Fibroblast of skin of scalp (primary cell): Measurements from ENCODE around the gene BLACAT1.

Source experiments
- DNase-seq: peaks from one replicate; pipeline ENCODE4 v3.0.0-alpha.2; 2013

The BLACAT1 gene

DNA sequence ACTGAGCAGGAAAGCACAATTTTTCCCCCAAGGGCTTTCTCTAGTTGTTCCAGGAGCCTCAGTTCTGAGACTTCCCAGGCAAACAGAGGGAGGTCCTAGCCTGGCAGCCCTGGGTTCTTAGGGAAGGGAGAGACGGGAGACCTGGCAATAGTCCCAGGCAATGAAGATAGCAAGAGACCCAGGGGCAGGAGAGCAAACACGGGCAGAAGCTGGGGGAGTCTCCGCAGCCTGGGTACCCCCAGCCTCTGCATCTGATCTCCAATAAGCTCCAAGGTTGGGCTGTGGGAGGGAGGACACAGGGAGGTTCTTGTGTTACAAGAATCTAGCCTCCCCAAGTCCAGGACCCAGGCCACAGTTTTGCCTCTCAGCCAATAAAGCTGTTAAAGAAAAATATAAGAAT, 2.4 kb downstream of the BLACAT1 start:
- no peak for DNase-seq

DNA sequence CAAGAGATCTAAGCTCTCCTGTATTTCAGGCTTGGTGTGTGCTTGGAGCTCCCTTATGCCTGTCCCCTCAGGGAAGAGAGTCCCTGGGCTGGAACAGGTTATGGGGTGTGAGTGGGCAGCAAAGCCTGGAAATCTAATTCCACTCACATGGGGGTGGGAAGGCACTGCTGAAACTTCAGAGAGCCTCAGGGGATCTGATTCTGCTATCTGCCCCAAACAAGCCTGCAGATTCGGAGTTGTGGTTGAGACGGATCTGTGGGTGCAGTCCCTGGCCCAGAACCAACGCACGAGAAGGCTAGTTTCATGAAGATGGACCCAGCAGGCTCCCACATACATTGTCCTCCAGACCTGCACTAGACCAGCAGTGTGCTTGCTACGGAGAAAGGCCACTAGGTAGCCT, 2.9 kb downstream of the BLACAT1 start:
- no peak for DNase-seq

DNA sequence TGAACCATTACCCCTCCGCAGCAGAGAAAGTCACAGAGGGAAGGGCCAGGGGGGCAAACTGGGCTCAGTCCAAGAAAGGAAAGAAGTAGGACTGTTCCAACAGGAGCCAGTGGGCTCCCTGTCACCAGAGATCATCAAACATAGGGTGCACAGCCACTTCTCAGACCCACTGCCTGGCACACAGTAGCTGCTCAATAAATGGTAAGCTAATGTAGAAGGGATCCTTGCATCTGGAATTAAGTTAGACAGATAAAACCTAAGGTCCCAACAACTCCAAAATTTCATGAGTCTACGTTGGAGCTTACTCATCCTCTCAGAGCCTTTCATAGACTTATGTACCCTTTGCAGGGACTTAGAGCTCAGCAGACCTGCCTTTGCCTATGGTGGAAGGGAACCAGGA, 3.5 kb downstream of the BLACAT1 start:
- no peak for DNase-seq

DNA sequence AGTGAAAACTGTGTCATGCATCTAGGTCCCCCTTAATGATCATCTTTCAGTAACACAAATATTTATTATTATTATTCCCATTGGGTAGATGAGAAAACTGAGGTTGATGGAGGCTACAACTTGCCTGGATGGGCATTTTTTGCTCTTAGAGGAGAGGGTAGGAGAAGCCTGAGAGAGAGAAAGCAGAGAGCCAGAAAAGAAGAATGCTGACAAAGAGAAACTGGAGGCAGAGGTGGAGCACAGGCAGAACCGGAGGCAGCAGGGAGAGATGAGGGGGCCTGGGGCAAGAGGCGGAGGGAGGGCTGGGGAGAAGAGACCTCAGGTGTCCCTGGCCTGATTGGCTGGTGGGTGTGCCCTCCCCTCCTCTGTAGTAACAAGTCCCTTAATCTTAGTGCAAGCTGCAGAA, 4.1 kb downstream of the BLACAT1 start:
- no peak for DNase-seq

DNA sequence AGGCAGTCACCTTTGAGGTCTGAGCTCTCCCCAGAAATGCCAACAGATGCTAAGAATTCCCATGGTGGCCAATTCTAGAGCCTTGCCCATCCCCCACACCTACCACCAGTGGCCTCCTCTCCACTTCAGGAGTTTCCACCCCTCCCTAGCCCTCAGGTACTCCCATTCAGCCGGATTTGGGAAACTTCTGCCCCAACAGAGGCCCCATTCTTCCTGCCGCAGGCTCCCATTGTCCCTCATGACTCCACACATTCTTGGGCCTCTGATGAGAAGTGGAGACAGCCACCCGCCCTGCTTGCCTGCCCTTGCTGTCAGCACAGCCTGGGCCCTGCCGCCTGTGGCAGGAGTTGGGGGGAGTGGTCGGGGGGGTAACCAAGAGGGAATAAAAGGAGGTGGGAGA, 4.6 kb downstream of the BLACAT1 start:
- DNase-seq: no peak

DNA sequence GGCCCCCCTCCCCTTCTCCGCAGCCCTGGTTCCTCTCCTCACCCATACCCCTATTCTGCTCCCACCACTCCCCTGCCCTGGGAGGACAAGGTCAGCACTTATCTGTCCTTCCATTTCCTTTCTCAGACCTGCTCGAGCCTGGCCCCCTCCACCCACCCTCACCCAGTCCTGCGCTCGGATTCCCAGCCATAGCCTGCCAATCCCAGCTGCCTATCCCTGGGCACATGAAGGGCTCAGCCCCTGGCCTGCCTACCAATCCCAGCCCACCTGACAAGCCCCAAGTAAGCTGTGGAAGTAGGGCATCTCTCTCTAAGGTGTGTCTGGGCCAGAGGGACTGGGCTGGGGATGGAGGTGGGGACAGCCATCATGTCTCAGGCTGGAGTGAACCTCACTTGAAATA, 5.4 kb downstream of the BLACAT1 start:
- DNase-seq: no peak

DNA sequence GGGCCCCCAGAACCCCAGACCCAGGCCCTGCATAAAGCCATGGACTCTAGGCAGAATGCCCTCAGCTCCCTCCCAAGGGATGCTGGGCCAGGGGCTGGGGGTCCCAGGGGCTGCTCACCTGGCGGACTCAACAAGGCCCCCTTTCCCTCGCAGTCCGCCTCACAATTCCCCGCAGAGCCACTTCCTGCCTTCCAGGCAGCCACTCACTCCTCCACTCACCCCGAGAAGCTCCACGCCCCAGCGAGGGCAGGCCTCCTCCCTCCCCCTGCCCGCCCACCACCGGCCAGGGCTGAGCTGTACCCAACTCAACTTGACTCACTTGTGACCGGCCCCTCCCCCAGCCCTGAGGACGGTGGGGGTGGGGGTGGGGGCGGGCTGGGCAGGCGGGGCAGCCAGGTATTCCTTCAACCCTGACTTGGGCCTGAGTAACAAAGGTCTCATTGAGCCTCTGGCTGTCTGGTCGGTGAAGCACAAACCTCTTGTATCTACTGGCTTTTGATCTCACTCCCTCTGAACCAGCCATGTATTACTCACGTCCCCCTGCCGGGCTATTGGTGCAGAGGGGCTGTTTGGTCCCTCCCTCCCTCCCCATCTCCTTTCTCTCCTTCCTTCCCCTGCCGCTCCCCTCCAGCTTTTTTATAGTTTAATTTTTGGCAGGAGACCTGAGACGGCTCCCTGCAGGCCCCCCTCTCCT, 5.9 kb downstream of the BLACAT1 start:
- peak; percentile 38 for DNase-seq

DNA sequence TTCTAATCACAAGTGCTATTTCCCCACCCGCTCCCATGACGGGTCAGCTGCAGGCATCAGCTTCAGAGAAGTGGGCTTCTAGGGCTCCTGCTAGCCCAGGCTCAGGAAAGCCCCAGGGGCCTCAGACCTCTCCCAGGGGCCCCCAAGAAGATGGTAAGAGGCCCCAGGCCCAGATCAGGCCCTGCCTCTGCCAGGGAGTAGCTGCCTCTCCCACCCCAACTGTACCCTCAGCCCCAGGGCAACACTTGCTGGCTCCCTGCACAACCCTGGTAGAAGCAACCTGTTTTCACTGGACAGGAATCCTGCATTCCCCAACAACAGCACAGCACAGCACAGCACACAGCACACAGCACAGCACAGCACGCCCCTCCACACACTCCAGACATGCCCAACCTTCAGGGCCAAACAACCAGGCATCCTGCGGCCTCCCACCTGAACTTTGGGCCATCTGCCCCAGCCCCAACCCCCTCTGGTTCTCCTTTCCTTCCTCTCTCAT, 6.5 kb downstream of the BLACAT1 start:
- DNase-seq: no peak

DNA sequence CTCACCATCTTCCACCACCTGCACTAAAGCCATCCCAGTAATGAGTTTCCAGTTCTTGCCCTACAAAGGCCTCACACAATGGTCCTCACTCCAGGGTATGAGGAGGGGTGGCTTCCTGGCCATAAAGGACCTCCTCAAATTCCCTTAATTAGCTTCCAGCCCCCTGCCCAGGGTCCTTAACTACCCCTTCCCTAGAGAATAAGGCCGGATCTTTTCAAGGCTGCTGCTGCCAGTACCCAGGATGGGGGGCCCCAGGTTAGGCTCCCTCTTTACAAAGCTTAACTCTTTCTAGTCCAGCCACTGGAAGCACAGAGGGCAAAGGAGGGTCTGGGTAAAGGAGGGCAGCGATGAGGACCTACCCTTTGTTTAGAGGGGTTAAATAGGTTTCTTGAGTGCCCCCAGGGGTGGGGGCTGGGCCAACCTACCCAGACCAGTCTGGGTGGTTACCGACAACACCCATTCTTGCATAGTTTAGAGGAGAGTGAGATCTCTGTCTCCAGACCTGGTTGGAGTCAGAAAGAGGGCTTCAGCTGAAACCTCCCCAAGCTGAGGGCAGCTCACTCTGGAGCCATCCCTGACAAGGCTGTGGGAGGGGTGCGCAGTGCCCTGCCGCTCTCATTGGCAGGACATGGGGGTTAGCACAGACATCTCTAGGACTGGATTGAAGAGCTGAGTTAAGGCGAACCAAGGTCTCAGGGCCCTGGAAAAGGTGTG, 7.1 kb downstream of the BLACAT1 start:
- no peak for DNase-seq

DNA sequence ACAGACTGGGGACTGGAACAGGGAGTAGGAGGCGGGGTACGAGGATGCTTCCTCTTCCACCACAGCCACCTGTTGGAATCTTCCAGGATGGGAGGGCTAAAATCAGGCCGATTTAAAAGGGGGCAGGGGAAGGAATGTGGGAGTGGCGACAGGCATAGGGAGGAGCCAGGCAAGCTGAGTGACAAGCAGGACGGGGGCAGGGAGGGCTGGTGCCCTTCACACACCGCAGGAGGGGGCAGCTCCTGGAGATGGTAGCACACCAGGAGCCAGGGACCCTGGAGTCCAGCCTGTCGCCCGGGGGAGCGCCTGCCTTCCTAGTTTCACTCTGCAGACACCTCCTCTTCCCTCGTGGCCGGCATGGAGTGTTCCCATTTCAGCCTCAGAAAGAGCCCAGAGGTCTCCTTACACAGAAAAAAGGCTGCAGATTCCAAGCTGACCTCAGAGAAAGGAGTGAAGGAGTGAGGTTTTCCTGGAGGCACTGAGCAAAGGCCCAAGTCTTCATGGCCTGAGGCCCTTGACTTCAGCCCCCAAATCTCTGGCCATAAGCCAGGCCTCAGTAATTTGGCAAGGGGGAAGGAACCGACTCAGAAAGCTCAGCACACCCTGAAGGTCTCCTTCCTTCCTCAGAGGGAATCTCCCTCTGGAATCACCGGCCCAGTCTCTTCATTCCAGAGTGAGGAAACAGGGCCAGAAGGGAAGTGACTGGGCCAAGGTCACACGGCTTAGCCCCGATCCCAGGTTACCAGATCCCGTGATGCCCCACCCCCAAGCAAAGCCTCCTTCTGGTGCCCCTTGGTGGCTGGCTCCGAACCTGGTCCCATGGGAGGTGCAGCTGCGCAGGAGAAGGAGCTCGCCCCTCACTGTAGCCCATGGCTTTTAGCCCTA, 8.1 kb downstream of the BLACAT1 start:
- no peak for DNase-seq

DNA sequence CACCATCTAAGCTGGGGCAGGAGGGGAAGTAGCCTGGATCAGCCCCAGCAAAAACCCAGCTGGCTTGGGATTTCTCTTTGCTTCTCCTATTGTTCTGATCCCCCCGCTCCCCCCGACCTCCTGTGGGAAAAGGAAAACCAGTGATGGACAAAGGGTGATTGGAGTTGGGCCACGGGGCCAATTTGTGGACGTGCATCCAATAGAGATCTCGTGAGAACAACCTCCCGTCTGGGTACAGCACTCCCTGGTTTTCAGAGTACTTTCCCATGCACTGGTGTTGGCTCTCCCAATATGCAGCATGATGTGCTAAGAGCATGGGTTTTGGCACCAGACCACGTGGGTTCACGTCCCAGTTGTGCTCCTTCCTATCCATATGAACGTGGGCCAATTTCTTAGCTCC, 9.0 kb downstream of the BLACAT1 start:
- no peak for DNase-seq

DNA sequence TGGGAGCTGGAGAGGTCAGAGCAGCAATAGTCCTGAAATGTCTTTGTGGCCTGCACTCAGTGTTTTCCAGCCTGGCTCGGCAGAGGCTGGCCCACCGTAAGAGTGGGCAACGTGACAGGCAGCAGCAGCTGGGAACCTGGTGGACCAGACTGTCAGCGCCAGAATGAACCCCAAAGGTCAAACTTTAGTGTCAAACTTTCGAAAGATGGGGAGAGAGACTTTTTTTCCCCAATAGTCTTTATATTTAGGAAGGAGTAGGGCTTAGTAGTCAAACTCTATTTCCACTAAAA, 10.3 kb downstream of the BLACAT1 start:
- no peak for DNase-seq

DNA sequence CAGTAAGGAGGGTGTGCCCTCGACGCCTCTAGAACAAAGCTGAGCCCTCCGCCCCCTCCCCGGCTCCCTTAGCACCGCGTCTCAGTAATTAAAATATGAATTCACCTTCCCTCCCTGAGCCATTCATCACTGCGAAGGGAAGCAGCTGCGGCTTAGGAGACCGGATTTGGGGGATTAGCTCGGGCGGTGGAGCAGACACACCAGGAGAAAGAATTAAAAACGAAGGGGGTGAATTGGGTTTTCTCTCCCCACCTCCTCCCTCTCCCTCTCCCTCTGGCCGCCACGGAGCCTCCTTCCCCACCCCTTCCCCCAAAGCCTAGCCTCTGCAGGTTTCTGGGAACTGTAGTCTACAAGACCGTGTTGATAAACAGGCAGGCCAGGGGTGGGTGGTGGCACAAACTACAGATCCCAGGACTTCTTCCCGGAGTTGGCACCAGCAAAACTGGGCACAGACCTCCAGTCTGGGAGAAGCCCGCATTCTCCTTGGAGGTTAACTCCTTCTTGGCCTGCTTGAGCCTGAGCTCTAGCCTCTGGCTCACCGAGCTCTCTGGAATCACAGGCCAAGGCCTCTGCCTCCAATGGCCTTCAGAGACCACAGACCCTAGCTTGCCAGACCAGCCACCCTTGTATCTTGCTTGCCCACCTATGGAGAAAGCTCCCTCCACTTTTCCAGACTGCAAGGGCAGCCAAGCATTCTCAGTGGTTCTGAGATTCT, 10.8 kb downstream of the BLACAT1 start:
- DNase-seq: no peak

DNA sequence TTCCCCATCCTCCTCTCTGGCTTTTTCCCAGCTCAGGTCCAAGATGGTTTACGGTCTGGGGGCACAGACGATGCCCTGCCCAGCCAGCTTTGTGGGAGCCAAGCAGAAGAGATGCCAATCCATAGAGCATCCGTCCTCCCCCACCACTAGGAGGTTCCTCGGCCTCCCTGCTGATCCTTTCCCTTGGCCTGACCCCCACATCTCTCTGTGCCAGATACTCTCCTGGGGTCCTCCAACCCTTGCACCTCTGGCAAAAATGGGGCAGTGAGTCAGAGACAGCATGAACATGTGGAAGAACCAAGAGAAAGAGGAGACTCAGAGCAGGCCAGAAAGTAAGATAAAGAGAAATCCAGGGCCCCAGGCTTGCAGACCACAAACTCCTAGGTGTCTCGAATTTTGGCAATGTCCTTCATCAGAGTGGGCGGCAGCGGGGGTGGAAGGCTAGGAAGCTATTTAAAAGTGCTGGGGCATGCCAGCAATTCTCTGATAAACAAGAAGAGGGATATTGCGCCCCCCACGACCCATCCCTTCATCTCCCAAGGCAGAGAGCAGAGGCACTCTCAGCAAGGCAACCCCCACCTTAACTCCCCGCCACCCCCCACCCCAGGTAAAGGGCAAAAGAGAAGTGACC, 11.4 kb downstream of the BLACAT1 start:
- DNase-seq: no peak

DNA sequence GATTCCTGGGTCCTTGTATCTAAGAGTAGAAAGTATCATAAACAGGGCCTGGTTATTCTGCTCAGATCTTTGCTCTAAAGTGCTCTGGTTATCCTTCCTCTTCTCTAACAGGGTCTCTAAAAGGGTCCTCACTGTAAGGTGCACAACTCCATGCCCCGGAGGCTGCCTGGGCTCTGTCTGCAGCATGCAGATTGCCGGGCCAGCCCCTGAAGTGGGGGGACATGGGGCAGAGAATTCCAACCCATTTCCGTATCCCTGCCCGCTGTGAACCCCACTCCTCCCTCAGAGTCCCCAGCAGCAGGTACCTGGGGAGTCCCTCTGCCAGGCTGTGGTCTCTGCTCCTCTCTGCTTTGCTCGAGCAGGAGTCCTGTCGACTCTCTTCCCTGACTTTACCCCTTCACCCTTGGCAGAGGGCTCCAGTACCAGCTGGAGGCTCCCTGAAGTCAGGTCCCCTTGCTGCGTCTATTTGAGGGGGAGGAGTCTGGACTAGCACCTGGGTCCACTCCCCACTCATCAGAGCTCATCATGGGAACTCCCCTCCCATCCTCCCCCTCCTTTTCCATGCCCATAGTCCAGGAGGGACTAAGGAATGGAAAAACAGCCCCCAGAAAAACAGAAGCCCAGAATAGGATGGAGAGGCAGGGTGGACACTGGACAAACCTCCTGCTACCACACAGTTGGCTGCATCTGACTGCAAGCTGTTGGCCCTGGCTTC, 12.1 kb downstream of the BLACAT1 start:
- DNase-seq: no peak

DNA sequence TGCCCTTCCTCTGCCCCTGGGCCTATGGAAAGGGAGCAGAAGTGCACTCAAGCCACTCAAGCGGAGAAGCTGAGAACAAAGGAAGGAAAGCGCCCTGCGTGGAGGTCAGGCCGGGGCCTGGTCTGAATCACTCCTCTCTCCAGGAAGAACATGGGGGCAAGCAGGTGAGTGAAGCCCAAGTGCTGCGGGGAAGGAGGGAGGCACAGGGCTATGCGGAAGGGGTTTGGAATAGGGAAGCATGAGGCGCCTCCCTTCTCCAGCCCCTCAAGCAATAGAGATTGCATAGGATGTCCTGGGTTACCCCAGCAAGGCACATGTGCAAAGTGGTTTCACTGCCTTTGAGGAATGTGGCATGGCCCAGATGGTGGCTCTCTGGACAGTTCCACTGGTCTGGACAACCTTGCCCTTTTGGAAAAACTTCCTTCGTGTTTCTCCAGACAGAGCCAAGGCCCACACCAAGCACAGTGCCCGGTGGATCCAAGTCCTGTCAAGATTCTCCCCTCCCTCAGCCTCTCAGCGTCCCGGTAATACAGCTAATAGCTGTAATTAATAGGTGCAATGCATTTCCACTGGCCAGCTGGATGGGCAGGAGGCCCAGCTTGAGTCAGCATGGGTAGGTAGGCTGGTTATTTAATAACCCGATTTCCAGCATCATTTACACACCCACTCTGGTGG, 13.7 kb downstream of the BLACAT1 start:
- no peak for DNase-seq

DNA sequence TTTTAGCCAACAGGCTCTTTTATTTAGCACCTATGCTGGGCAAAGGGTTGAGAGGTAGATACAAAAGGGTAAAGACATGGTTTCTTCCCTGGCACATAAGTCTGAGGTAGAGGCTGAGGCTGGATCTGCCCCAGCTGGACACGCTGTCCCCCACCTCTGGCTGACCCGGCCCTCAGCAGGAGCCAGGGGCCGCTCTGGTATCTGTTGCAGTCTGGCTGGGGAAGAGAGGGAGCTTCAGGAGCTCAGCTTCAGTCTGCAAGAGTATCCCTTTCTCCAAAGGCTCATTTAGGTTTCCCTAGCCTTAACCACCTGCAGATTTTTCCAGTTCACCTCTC, 14.2 kb downstream of the BLACAT1 start:
- no peak for DNase-seq

DNA sequence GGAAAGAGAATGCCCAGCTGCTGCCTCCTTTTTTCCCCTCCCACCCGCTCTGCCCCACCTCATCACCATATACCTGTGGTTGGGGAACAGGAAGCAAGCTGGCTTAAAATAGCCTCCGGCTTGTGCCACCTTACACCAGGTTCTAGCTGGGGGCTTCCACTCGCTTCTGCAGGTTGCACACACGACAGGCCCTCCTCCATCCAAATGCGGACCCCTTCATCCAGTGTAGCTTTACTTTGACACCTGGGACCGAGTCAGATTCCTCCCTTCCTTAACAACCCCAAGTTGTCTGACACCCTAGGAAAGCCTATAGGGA, 14.6 kb downstream of the BLACAT1 start:
- DNase-seq: no peak

DNA sequence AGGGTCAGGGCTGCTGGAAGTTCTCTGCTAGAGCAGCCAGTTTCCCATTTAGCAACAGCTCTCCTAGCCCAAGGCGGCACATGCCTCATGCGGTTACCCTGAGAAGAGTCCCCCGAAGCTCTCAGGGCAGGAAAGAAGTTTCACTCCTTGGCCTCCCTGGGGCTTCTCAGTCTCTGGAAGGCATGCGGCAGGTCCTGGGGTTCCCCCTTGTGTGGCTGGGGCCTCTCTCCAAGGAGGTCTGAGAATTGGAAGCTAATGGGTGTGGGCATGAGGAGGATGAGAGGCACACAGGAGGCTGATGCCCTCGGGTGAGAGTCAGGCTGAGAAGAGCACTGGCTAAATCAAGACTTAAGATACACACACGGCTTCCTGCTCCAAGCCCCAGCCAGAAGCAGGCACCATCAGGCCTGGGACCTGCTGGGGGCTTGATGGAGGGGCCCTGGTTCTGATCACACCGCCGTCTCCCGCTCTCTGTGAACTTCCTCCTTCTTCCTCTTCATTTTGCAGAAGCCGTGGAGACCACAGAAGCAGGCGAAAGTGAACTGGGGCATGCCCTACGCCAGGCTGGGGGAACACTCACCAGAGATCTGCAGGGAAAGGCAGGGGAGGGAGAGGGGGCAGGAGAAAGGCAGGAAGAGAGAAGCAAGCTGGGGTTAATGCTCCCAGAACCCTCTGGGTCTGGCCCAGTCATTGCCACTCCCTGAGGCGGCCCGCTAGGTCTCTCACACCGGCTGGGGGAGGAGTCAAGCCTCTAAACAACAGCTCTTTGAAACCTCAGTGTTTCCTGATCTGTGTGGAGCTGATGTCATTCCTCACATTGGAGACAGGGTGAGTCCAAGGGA, 15.1 kb downstream of the BLACAT1 start:
- DNase-seq: peak; percentile 12

DNA sequence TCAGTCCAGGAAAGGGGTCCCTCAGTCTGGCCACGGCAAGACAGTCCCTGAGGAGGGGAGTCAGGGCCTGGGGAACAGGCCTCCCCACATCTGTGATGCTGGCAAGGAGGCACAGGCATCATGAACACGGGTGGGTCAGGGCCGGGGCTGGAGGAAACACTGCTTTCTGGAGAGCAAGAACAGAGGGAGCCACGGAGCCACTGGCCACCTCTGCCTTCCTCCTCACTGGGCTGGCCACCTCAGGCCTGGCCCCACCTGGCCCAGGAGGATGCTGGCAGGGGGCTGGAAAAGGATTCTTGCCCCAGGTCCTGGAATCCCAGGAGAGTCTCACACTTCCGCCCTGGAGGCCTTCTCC, 15.7 kb downstream of the BLACAT1 start:
- no peak for DNase-seq
